ENCODE data around the gene RAPGEF5.

RAPGEF5 gene

GRCh38 chr7:22356701-22357310, at the start of gene RAPGEF5:
TSS of gene RAPGEF5 (minus strand) at chr7:22357154. CDS start at chr7:22357060, 94 bp downstream.
- DNase-seq (ENCODE audit: low read depth in 2 of 2) = no peak

GRCh38 chr7:22406715-22407114, 49.8 kb upstream of the RAPGEF5 start:
- no peak for DNase-seq (ENCODE audit: low read depth in 2 of 2)

GRCh38 chr7:22404421-22405023, 47.6 kb upstream of the RAPGEF5 start:
- DNase-seq (ENCODE audit: low read depth in 2 of 2) = no peak

- DNase-seq (ENCODE audit: low read depth in 2 of 2) = no peak
Observed at GRCh38 chr7:22403344-22403743, 46.4 kb upstream of the RAPGEF5 start.

GRCh38 chr7:22402250-22402649, 45.3 kb upstream of the RAPGEF5 start:
- no peak for DNase-seq (ENCODE audit: low read depth in 2 of 2)

GRCh38 chr7:22400936-22401553, 44.1 kb upstream of the RAPGEF5 start:
- DNase-seq (ENCODE audit: low read depth in 2 of 2) = no peak

GRCh38 chr7:22400150-22400814, 43.3 kb upstream of the RAPGEF5 start:
- no peak for DNase-seq (ENCODE audit: low read depth in 2 of 2)

GRCh38 chr7:22399546-22399945, 42.6 kb upstream of the RAPGEF5 start:
- DNase-seq (ENCODE audit: low read depth in 2 of 2) = no peak

GRCh38 chr7:22399091-22399490, 42.1 kb upstream of the RAPGEF5 start:
- DNase-seq (ENCODE audit: low read depth in 2 of 2) = no peak

GRCh38 chr7:22397981-22398380, 41.0 kb upstream of the RAPGEF5 start:
- no peak for DNase-seq (ENCODE audit: low read depth in 2 of 2)

GRCh38 chr7:22395222-22395621, 38.3 kb upstream of the RAPGEF5 start:
- DNase-seq (ENCODE audit: low read depth in 2 of 2) = no peak

- no peak for DNase-seq (ENCODE audit: low read depth in 2 of 2)
Observed at GRCh38 chr7:22394739-22395138, 37.8 kb upstream of the RAPGEF5 start.

- DNase-seq (ENCODE audit: low read depth in 2 of 2) = no peak
Observed at GRCh38 chr7:22393913-22394729, 37.2 kb upstream of the RAPGEF5 start.

- no peak for DNase-seq (ENCODE audit: low read depth in 2 of 2)
Observed at GRCh38 chr7:22390516-22390915, 33.6 kb upstream of the RAPGEF5 start.

GRCh38 chr7:22389892-22390291, 32.9 kb upstream of the RAPGEF5 start:
- no peak for DNase-seq (ENCODE audit: low read depth in 2 of 2)

GRCh38 chr7:22387583-22387982, 30.6 kb upstream of the RAPGEF5 start:
- DNase-seq (ENCODE audit: low read depth in 2 of 2) = no peak

GRCh38 chr7:22386865-22387264, 29.9 kb upstream of the RAPGEF5 start:
- DNase-seq (ENCODE audit: low read depth in 2 of 2) = no peak

- no peak for DNase-seq (ENCODE audit: low read depth in 2 of 2)
Observed at GRCh38 chr7:22386206-22386858, 29.4 kb upstream of the RAPGEF5 start.

GRCh38 chr7:22385326-22385725, 28.4 kb upstream of the RAPGEF5 start:
- no peak for DNase-seq (ENCODE audit: low read depth in 2 of 2)

GRCh38 chr7:22380333-22380732, 23.4 kb upstream of the RAPGEF5 start:
- no peak for DNase-seq (ENCODE audit: low read depth in 2 of 2)

GRCh38 chr7:22378199-22378980, 21.4 kb upstream of the RAPGEF5 start:
- no peak for DNase-seq (ENCODE audit: low read depth in 2 of 2)

All from stimulated activated CD4-positive, alpha-beta T cell treated with anti-CD3 and anti-CD28 coated beads, Interleukin-4, amount 100 ng/mL, for 48 hours (primary cell).